Measurements from ENCODE around the gene SLC16A8.

DNA sequence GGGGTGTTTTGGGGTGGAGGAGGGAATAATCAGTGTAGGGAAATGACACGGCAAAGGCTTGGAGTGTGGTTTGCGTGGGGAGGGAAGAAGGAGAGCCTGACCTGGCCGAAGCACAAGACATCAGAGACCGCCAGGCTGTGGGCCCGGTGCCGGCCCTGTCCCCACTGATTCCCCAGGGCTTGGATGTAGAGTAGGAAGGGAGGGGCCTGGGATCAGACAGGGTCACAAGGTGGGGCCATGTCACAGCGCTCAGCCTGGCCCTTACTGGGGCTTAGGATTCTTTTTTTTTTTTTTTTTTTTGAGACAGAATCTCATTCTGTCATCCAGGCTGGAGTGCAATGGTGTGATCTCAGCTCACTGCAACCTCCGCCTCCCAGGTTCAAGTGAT, 17.0 kb downstream of the SLC16A8 start:
- no peak for TF ChIP-seq POLR2AphosphoS5 (IDR thresholded peaks at IDR 0.05)
- TF ChIP-seq, protein P1, sequence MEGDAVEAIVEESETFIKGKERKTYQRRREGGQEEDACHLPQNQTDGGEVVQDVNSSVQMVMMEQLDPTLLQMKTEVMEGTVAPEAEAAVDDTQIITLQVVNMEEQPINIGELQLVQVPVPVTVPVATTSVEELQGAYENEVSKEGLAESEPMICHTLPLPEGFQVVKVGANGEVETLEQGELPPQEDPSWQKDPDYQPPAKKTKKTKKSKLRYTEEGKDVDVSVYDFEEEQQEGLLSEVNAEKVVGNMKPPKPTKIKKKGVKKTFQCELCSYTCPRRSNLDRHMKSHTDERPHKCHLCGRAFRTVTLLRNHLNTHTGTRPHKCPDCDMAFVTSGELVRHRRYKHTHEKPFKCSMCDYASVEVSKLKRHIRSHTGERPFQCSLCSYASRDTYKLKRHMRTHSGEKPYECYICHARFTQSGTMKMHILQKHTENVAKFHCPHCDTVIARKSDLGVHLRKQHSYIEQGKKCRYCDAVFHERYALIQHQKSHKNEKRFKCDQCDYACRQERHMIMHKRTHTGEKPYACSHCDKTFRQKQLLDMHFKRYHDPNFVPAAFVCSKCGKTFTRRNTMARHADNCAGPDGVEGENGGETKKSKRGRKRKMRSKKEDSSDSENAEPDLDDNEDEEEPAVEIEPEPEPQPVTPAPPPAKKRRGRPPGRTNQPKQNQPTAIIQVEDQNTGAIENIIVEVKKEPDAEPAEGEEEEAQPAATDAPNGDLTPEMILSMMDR (IDR thresholded peaks at IDR 0.05) = no peak
- no peak for TF ChIP-seq POLR2A (IDR thresholded peaks at IDR 0.05; ENCODE audit: low read depth)

Data from esophagus muscularis mucosa (tissue), 3 donors.